AG04450 (cell line): Measurements from ENCODE around the gene LEF1. TPM values are rescaled to one million over a fixed set of nuclear protein-coding genes. Genes with fewer than 3 reads are reported as not detected.

Source experiments
- CTCF ChIA-PET: fragments of 300-600, 350-600 bp; formaldehyde crosslinking; extraction: SDS; loops from one replicate; lab custom pipeline; 2022; ENCODE audit warnings: antibody characterized with exemption, inconsistent platforms; lab: Charles Lee
- POLR2A ChIA-PET: fragments of 350-600 bp; formaldehyde crosslinking; extraction: SDS; loops from one replicate; lab custom pipeline; 2021; ENCODE audit warnings: antibody characterized with exemption, inconsistent platforms; lab: Yijun Ruan, JAX
- DNase-seq: peaks from one replicate; pipeline ENCODE4 v3.0.0-alpha.2; 2011; ENCODE audit warnings: low read depth, low spot score
- H3K27ac ChIP-seq: one replicate; pipeline ENCODE4 v1.5.1; 2012; ENCODE audit warnings: low read depth, low read length, control low read depth
- H3K27me3 ChIP-seq: one replicate; pipeline ENCODE4 v1.6.0; 2012; ENCODE audit warnings: low read length; ENCODE audit not compliant: control insufficient read depth, insufficient read depth
- H3K4me3 ChIP-seq: 2 replicates; pipeline ENCODE4 v1.5.1; 2011; ENCODE audit warnings: mild to moderate bottlenecking, low read depth, low read length, control low read depth
- H3K9me3 ChIP-seq: 2 replicates; pipeline ENCODE4 v1.5.1; 2012; ENCODE audit warnings: low read length; ENCODE audit not compliant: control insufficient read depth, insufficient read depth
- CTCF ChIP-seq: IDR thresholded peaks from 2 replicates; pipeline ENCODE4 v1.5.1; 2011; ENCODE audit warnings: low read depth, low read length, control low read depth, inconsistent platforms
- polyA plus RNA-seq: library from polyadenylated mRNA; depleted of rRNA; stranded (reverse); fragments of >200 nt; gene quantifications from 2 replicates; pipeline ENCODE4 v1.2.3, GENCODE V29; 2011

Gene LEF1
- polyA plus RNA-seq, 1 experiment, result 1.2 TPM

- H3K9me3 ChIP-seq, result 0 out of 2 replicates have a peak, but pooled peaks cover 4% of the 10 kb centered on the region
- POLR2A ChIA-PET, result no interaction called here
- no peak for DNase-seq
- H3K27me3 ChIP-seq, result no peaks in the 10 kb centered on the region
- H3K4me3 ChIP-seq, result no peak overlapping the region
- TF ChIP-seq CTCF, result no peak
- CTCF ChIA-PET, result interaction anchor here (0.5 to 4.8 kb wide), 10 partner anchors 10 to 587 kb away, joined by 3 to 53 read pairs (median 4); no protein-coding TSS in a partner anchor
- H3K27ac ChIP-seq, result no peak overlapping the region
Measured at GRCh38 chr4:108029731-108030130, 139.0 kb downstream of the LEF1 start.

GRCh38 chr4:108029016-108029720, 139.6 kb downstream of the LEF1 start:
- no peak for TF ChIP-seq CTCF
- ChIA-PET POLR2A (no interaction called here), CTCF (interaction anchor here (0.5 to 4.8 kb wide), 8 partner anchors 9 to 588 kb away, joined by 3 to 53 read pairs (median 6); no protein-coding TSS in a partner anchor)
- H3K9me3 ChIP-seq, result 0 out of 2 replicates have a peak, but pooled peaks cover 4% of the 10 kb centered on the region
- no peak for DNase-seq
- no peak overlapping the region for H3K27ac ChIP-seq
- no peak overlapping the region for H3K4me3 ChIP-seq
- no peaks in the 10 kb centered on the region for H3K27me3 ChIP-seq

GRCh38 chr4:108024878-108025165, 143.9 kb downstream of the LEF1 start:
- no peak for TF ChIP-seq CTCF
- POLR2A ChIA-PET, result no interaction called here
- no peak for DNase-seq
- H3K27ac ChIP-seq, result no peak overlapping the region
- no peak overlapping the region for H3K4me3 ChIP-seq
- no peaks in the 10 kb centered on the region for H3K9me3 ChIP-seq
- CTCF ChIA-PET, result interaction anchor here (3.5 kb wide), 1 partner anchor 547 kb away, joined by 20 read pairs; no protein-coding TSS in a partner anchor
- no peaks in the 10 kb centered on the region for H3K27me3 ChIP-seq

- Histone ChIP-seq H3K27ac (no peak overlapping the region), H3K9me3 (no peaks in the 10 kb centered on the region), H3K4me3 (no peak overlapping the region), H3K27me3 (no peaks in the 10 kb centered on the region)
- DNase-seq, result no peak
- ChIA-PET POLR2A (no interaction called here), CTCF (interaction anchor here (3.5 kb wide), 1 partner anchor 548 kb away, joined by 20 read pairs; no protein-coding TSS in a partner anchor)
- no peak for TF ChIP-seq CTCF
Measured at GRCh38 chr4:108024085-108024877, 144.5 kb downstream of the LEF1 start.

GRCh38 chr4:108018884-108019187, 149.9 kb downstream of the LEF1 start:
- H3K27ac ChIP-seq, result no peak overlapping the region
- no peaks in the 10 kb centered on the region for H3K27me3 ChIP-seq
- DNase-seq, result no peak
- H3K9me3 ChIP-seq, result no peaks in the 10 kb centered on the region
- H3K4me3 ChIP-seq, result no peak overlapping the region
- no peak for TF ChIP-seq CTCF
- ChIA-PET POLR2A (no interaction called here), CTCF (interaction anchor here (0.6 to 4.3 kb wide), 66 partner anchors 8 to 1617 kb away, joined by 3 to 163 read pairs (median 4); partner anchors contain the start of genes HADH, OSTC and RPL34)
